HG03520 (cell line): ENCODE data around the gene AP1G1.
A peak's percentile ranks its signal among the peaks of the same experiment; 100 is the strongest.
"Not testable (repeated sequence)": the region's sequence is repeated elsewhere in the genome, so short reads cannot be mapped to it uniquely, and the experiment has no call there.

Experiments used
- ATAC-seq: cut with Tn5 transposase; IDR thresholded peaks from one replicate; pipeline ENCODE4 v1.9.1; 2021; ENCODE audit warnings: mild to moderate bottlenecking, moderate library complexity; ENCODE audit not compliant: unreplicated experiment

The AP1G1 gene

GRCh38 chr16:71808593-71809459 lies at the start of gene AP1G1:
Gene AP1G1 (minus strand): TSS chr16:71808834. CDS start chr16:71789479, 19,355 bp downstream.
- peak; percentile 77 for ATAC-seq

DNA sequence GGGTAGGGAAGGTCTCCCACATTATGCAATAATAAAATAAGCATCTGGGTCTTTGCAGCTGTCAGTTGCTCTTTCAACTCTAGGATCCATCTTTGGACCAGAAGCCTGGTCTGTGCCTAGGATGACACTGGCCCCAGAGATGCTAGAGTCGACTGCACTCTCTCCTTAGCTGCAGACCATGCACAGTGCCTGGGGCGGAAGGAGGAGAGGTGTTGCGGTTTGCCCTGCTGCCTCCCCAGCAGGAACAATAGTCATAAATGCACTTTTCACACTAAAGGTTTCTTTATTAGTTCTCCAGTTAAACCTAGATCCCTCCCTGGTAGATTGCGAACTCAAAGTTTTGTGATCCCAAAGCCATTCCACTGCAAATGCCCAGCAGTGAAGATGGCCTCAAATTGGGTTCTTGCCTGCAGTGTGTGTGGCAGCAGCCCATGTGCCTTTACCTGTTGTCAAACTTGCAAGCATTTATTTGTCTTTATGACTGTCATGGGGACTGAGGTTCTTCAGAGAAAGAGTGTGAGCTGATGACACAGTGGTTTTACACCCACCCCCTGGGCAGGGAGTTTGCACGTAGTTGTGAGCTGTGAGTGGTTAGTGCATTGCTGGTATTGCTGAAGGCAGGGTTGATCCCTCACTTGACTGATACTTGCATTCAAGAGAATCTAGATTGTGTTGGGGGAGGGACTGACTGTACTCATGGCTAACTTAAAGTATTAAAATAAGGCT lies 47.5 kb upstream of the AP1G1 start:
- no peak for ATAC-seq

DNA sequence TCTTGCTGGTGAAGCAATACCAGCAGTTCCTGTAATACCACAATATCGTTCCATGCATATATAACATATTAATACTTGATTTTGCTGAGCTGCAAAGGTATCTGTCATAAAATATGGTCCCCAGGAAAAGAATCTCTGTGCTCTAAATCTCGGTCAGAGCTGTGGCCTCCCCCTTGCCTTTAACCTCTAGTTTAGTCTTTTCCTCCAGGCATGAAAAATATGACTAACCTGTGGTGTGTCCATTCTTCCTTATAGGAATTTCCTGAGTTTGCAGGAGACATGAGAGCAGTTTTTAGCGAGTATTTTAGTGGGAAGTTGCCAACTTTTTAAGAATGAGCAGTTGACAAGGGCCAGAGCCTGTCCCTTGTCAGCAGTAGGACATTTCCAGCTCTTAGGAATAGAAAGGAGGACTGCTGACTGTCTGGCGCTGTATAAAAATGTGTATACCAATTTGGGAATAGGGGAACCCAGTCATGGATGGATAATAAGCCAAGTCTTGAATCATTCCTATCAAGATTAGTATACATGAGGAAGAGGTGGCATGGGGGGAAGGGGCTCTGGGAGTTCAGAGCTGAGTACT lies 45.8 kb upstream of the AP1G1 start:
- no peak for ATAC-seq

- ATAC-seq: peak; percentile 70
Measured at GRCh38 chr16:71853413-71853812, 44.8 kb upstream of the AP1G1 start.

DNA sequence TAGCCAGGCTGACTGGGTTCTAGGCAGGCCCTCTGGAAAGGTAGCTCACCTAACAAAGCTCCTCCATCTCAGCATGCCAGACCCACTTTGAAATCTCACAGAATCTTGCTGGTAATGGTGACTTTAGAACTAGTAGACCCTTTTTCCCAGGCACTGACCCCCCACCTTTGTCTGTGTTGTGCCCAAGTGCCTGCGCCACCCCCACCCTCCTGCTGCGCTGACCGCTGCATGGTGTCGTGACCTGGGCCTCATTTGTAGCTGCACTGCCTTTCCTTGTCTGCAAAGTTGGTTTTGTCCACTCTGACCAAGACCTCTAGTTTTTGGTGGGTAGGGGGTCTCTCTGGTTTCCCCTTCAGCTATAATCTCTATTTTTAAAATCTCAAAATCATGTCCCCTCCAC lies 43.9 kb upstream of the AP1G1 start:
- no peak for ATAC-seq

DNA sequence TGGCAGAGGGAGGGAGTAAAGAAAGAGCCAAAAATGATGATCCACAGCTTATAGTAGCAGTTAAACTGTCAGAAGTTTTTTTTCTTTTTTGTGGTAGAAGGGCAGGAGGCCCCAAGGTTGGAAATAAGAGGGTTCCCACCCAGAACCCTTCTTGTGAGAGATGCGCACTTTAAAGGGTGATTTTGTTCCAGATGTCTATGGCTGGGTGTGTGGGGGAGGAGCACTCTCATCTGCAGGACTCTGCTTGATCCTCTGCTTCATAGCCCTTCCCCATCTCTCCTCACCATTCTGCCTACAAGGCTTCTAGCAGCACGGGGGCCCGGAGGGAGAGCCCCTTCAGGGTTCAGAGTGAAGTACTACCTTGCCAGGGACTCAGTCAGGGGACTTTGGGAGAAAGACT lies 43.5 kb upstream of the AP1G1 start:
- no peak for ATAC-seq

DNA sequence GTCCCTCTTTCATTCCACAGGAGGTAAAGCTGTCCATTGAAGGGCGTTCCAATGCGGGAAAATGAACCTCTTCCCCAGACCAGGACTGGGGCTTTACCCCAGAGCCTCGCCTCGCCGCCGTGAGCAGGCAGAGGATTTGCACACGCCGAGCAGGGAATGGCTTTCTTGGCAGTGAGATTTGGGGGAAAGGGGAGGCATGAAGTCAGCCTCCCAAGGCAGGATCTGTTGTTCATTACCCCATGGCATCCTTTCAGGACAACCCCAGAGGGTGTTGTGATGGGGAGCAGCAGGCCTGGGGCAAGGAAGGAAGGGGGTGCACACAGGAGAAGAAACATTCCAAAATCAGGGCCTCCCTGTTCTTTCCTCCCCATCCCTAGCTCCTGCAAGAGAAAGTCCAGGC lies 43.1 kb upstream of the AP1G1 start:
- no peak for ATAC-seq

GRCh38 chr16:71848622-71849021 lies 40.0 kb upstream of the AP1G1 start:
- no peak for ATAC-seq

GRCh38 chr16:71847096-71847495 lies 38.5 kb upstream of the AP1G1 start:
- ATAC-seq: no peak

DNA sequence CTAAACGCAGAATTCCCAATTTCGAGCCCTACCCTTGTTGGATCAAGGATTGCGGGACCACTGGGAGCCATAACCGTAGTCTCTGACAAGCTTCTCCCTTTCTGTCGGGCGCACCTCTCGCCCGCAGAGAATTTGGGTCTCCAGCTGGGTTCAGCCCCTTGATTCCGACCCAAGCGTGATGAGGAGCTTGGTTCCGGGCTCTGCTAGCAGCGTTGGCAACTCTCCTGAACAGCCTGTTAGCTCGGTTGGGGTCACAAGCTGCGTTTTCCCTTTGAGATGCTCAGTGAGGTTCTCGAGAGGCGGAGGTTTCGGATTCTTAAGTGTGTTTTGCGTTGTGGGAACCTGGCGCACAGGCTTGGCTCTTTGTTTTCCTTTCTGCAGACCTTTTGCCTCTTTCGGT lies 37.8 kb upstream of the AP1G1 start:
- no peak for ATAC-seq

- peak; percentile 62 for ATAC-seq
Measured at GRCh38 chr16:71845639-71846430, 37.2 kb upstream of the AP1G1 start, which contains the start of gene ATXN1L. Gene ATXN1L (plus strand): TSS chr16:71845976. CDS start chr16:71849741, 3,765 bp downstream.

- ATAC-seq: no peak
Measured at GRCh38 chr16:71843572-71843971, 34.9 kb upstream of the AP1G1 start.

- ATAC-seq: no peak
Measured at GRCh38 chr16:71840052-71840451, 31.4 kb upstream of the AP1G1 start.

DNA sequence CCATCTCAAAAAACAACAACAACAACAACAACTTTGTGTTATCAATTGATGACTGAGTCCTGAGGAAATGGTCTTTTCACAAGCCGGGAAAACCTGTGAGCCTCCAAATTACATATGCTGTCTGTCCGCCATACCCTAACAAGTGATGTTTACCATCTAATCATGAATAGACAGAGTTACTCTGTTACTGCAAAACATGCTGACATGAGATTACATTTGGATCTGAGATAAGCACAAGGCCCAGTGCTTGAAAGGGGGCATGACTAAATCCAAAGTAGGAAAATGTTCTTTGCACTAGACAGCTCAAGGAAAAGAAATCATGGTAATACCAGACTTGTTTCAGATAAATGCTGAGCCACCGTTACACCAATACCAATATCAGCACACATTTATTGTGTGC lies 28.5 kb upstream of the AP1G1 start:
- ATAC-seq: no peak

DNA sequence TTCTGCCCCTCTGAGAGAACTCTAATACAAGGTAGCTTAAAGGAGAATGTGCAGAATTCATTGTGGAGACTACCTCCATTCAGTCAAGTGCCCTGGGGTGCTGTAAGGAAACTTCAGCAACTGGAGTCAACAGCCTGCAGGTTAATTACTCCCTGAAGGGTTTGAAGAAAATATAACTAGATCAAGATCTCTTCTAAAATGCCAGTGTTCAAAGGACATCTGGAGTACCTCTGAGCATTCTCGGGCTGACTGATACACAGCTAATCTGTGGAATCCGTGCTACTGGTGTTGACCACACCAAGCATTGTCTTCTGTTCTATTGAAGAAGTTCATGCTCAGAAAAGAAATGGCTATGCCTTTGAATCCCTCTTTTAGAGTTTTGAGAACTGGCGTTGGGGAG lies 25.7 kb upstream of the AP1G1 start:
- ATAC-seq: no peak

DNA sequence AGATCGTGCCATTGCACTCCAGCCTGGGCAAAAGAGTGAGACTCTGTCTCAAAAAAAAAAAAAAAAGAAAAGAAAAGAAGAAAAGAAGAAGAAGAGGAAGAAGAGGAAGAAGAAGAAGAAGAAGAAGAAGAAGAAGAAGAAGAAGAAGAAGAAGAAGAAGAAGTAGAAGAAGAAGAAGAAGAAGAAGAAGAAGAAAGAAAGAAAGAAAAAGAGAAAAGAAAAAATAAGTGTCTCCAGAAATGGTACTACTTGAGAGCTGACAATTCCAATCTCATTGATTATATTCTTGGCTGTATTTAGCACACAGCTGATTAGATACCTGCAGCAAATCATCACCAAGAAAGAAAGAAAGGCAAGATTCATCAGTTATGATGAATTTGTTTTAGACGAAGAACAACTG lies 23.5 kb upstream of the AP1G1 start:
- ATAC-seq: not testable (repeated sequence)

GRCh38 chr16:71831698-71832097 lies 23.1 kb upstream of the AP1G1 start:
- not testable (repeated sequence) for ATAC-seq

- no peak for ATAC-seq
Measured at GRCh38 chr16:71830359-71830758, 21.7 kb upstream of the AP1G1 start.

- ATAC-seq: no peak
Measured at GRCh38 chr16:71826533-71827017, 17.9 kb upstream of the AP1G1 start.

DNA sequence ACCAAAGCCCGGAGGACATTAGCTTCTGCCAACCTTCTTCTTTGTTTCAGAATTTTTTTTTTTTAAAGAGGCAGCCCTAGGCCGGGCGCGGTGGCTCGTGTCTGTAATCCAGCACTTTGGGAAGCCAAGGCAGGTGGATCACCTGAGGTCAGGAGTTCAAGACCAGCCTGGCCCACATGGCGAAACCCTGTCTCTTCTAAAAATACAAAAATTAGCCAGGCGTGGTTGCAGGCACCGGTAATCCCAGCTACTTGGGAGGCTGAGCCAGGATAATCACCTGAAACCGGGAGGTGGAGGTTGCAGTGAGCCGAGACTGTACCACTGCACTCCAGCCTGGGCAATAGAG lies 8.5 kb upstream of the AP1G1 start:
- peak; percentile 3 for ATAC-seq

GRCh38 chr16:71811261-71811803 lies 2.7 kb upstream of the AP1G1 start:
- no peak for ATAC-seq
